ENCODE data around the gene HOXA11.

DNA sequence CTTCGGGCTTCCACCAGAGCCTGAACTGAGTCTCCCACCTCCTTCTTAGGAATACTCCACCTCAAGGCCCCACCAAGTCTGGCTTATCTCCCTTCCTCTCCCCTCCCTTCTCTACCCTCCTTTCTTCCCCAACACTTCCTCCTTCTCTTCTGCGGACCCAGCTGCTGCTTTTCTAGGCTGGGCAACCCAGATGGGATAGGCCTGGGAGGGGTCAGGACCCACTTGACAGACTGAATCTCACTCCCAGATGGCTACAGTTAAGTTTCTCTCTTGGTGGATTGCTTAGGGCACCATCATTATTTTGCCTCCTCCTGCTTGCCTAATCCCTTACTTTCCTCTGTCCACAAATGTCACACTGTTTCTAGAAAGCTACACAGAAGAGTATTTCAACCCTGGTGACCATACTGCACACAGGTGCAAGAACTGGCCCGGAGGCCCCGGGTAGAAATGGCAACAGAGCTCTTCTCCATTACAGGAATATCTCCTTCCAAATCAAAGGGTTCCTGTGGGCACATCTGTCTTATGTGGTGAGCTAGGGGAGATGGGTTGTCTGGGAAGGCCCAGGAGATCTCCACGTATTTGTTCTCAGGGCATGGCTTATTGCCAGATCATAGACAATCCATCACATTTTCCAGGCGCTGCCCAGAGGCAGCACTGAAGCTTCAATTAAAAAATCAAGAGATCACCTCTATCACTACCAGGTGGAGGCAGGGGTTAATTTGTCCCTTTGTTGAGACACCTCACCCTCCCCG, 5.1 kb upstream of the HOXA11 start:
- TF ChIP-seq, protein P1, sequence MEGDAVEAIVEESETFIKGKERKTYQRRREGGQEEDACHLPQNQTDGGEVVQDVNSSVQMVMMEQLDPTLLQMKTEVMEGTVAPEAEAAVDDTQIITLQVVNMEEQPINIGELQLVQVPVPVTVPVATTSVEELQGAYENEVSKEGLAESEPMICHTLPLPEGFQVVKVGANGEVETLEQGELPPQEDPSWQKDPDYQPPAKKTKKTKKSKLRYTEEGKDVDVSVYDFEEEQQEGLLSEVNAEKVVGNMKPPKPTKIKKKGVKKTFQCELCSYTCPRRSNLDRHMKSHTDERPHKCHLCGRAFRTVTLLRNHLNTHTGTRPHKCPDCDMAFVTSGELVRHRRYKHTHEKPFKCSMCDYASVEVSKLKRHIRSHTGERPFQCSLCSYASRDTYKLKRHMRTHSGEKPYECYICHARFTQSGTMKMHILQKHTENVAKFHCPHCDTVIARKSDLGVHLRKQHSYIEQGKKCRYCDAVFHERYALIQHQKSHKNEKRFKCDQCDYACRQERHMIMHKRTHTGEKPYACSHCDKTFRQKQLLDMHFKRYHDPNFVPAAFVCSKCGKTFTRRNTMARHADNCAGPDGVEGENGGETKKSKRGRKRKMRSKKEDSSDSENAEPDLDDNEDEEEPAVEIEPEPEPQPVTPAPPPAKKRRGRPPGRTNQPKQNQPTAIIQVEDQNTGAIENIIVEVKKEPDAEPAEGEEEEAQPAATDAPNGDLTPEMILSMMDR (conservative IDR thresholded peaks at IDR 0.05; ENCODE audit: low read depth, low read length): no peak
- no peak for TF ChIP-seq EZH2 (IDR thresholded peaks at IDR 0.05; ENCODE audit: borderline replicate concordance, low read depth, low read length, poor library complexity, severe bottlenecking)

Data from A673 (cell line).